HG02973 (cell line): ENCODE measurements around the gene PRLH.

Experiments
- ATAC-seq: cut with Tn5 transposase; IDR thresholded peaks from one replicate; pipeline ENCODE4 v1.9.1; 2021; ENCODE audit warnings: moderate library complexity; ENCODE audit not compliant: unreplicated experiment

Gene PRLH

GRCh38 chr2:237538901-237539300 is 27.5 kb upstream of the PRLH start:
- no peak for ATAC-seq

- no peak for ATAC-seq
These were observed 26.7 kb upstream of the PRLH start for GRCh38 chr2:237539681-237540080.

- ATAC-seq: no peak
These were observed 26.1 kb upstream of the PRLH start for GRCh38 chr2:237540223-237540775.

- ATAC-seq: no peak
These were observed 25.6 kb upstream of the PRLH start for GRCh38 chr2:237540823-237541222.

- ATAC-seq: no peak
These were observed 25.1 kb upstream of the PRLH start for GRCh38 chr2:237541243-237541642.

GRCh38 chr2:237542001-237542704 is 24.2 kb upstream of the PRLH start:
- ATAC-seq: no peak

- no peak for ATAC-seq
These were observed 20.1 kb upstream of the PRLH start for GRCh38 chr2:237546040-237546875.

GRCh38 chr2:237546876-237547395 is 19.4 kb upstream of the PRLH start:
- no peak for ATAC-seq

- ATAC-seq: no peak
These were observed 18.4 kb upstream of the PRLH start for GRCh38 chr2:237547841-237548416.

GRCh38 chr2:237549216-237549615 is 17.2 kb upstream of the PRLH start:
- no peak for ATAC-seq

GRCh38 chr2:237549643-237550415 is 16.5 kb upstream of the PRLH start:
- ATAC-seq: no peak

- ATAC-seq: no peak
These were observed 15.3 kb upstream of the PRLH start for GRCh38 chr2:237551071-237551574.

GRCh38 chr2:237552908-237553307 is 13.5 kb upstream of the PRLH start:
- ATAC-seq: no peak

- ATAC-seq: no peak
These were observed 12.4 kb upstream of the PRLH start for GRCh38 chr2:237553948-237554347.

GRCh38 chr2:237555560-237555959 is 10.8 kb upstream of the PRLH start:
- ATAC-seq: no peak

GRCh38 chr2:237556773-237557632 is 9.4 kb upstream of the PRLH start:
- peak; percentile 88 for ATAC-seq

GRCh38 chr2:237557633-237558015 is 8.8 kb upstream of the PRLH start:
- peak; percentile 13 for ATAC-seq

- ATAC-seq: no peak
These were observed 7.3 kb upstream of the PRLH start for GRCh38 chr2:237558961-237559641.

- no peak for ATAC-seq
These were observed 5.2 kb upstream of the PRLH start for GRCh38 chr2:237561221-237561620.
